Germinal center (tissue), 1 donor: ENCODE data around the gene POLG2.
"Not testable (repeated sequence)": the region's sequence is repeated elsewhere in the genome, so short reads cannot be mapped to it uniquely, and the experiment has no call there.

Experiments used
- DNase-seq: peaks from one replicate; pipeline ENCODE4 v3.0.0; 2012; ENCODE audit warnings: mixed read lengths, low spot score

Gene POLG2

GRCh38 chr17:64439956-64440355, 56.9 kb downstream of the POLG2 start:
- DNase-seq: no peak

GRCh38 chr17:64439521-64439920, 57.3 kb downstream of the POLG2 start:
- not testable (repeated sequence) for DNase-seq

GRCh38 chr17:64437944-64438525, 58.8 kb downstream of the POLG2 start:
- DNase-seq: no peak

- DNase-seq: no peak
Measured at GRCh38 chr17:64431534-64431933, 65.3 kb downstream of the POLG2 start.

- DNase-seq: not testable (repeated sequence)
Measured at GRCh38 chr17:64430036-64430435, 66.8 kb downstream of the POLG2 start.

GRCh38 chr17:64428406-64428805, 68.4 kb downstream of the POLG2 start:
- no peak for DNase-seq
